ENCODE data around the gene CCL24.
"Not testable (repeated sequence)": the region's sequence is repeated elsewhere in the genome, so short reads cannot be mapped to it uniquely, and the experiment has no call there.

The CCL24 gene

DNA sequence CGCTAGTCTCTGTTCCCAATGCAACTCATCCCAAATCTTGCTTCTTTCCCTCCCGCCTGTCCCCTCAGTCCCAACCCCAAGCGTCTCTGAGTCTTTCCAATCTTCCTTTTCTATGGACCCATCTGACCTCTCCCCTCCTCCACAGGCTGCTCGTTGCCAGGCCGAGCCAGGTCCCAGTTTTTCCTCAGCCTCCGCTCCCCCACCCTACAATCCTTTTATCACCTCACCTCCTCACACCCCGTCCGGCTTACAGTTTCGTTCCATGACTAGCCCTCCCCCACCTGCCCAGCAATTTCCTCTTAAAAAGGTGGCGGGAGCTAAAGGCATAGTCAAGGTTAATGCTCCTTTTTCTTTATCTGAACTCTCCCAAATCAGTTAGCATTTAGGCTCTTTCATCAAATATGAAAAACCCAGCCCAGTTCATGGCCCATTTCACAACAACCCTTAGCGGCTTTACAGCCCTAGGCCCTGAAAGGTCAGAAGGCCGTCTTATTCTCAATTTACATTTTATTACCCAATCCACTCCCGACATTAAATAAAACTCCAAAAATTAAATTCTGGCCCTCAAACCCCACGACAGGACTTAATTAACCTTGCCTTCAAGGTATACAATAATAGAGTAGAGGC lies 32.8 kb downstream of the CCL24 start:
- DNase-seq (ENCODE audit: low read depth), result not testable (repeated sequence)

DNA sequence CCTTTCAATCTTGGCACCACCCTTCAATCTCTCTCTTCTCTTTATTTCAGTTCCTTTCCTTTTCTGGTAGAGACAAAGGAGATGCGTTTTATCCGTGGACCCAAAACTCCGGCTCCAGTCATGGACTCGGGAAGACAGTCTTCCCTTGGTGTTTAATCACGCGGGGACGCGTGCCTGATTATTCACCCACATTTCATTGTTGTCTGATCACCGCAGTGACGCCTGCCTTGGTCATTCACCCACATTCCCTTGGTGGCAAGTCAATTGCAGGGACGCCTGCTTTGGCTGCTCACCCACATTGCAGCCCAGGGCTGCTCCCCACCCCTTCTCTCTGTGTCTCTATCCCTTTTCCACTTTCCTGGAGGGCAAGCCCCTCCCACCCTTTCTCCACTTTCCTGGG lies 34.1 kb downstream of the CCL24 start:
- peak; percentile 58 for DNase-seq (ENCODE audit: low read depth)

- not testable (repeated sequence) for DNase-seq (ENCODE audit: low read depth)
Observed at GRCh38 chr7:75779035-75779434, 34.6 kb downstream of the CCL24 start.

GRCh38 chr7:75776295-75776971 lies 37.2 kb downstream of the CCL24 start:
- peak; percentile 82 for DNase-seq (ENCODE audit: low read depth)

GRCh38 chr7:75773958-75774357 lies 39.6 kb downstream of the CCL24 start:
- not testable (repeated sequence) for DNase-seq (ENCODE audit: low read depth)

- DNase-seq (ENCODE audit: low read depth), result peak; percentile 81
Observed at GRCh38 chr7:75772081-75773077, 41.2 kb downstream of the CCL24 start, which contains the start of gene CCL26. TSS of gene CCL26 (minus strand) at chr7:75772211. CDS start at chr7:75772176, 35 bp downstream.

DNA sequence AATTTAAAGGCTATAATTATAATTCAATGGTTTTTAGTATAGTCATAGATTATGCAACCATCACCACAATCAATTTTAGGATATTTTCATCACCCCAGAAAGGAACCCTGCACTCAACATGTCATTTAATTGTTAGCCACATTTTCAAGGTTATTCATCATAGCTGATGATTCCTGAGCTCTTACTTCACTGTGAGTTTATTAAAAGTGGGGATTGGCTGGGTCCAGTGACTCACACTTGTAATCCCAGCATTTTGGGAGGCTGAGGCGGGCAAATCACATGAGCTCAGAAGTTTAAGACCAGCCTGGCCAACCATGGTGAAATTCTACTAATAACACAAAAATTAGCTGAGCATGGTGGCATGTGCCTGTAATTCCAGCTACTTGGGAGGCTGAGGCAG lies 42.4 kb downstream of the CCL24 start:
- DNase-seq (ENCODE audit: low read depth), result peak; percentile 73

GRCh38 chr7:75762350-75762917 lies 51.2 kb downstream of the CCL24 start:
- DNase-seq (ENCODE audit: low read depth), result peak; percentile 78

GRCh38 chr7:75761801-75762200 lies 51.8 kb downstream of the CCL24 start:
- DNase-seq (ENCODE audit: low read depth), result not testable (repeated sequence)

Measured in ELR (cell line).